SK-MEL-5 (cell line): Measurements from ENCODE around the gene CASP2. TPM values are rescaled to one million over a fixed set of nuclear protein-coding genes. Genes with fewer than 3 reads are reported as not detected.
"Not testable (repeated sequence)": the region's sequence is repeated elsewhere in the genome, so short reads cannot be mapped to it uniquely, and the experiment has no call there.

Experiments used
- DNase-seq: peaks from one replicate; pipeline ENCODE4 v3.0.0-alpha.2; 2016; ENCODE audit warnings: low read depth, low spot score
- in situ Hi-C: cut with HindIII; loops from 2 replicates; pipeline ENCODE4 v1.10.0; 2016; ENCODE audit warnings: low sequenced_read_pairs, high pct_unique_total_duplicates, low pct_unique_long_range_greater_than_20kb
- total RNA-seq: library from RNA; depleted of rRNA; stranded (reverse); fragments of >200 nt; shearing (Covaris generic); gene quantifications from 2 replicates; pipeline ENCODE4 v1.2.3, GENCODE V29; 2014

Gene CASP2
- total RNA-seq, 1 experiment from 2014 or later: 11.8 TPM

- in situ Hi-C loops: no loop called here
- DNase-seq: no peak
These were observed 29.3 kb upstream of the CASP2 start for GRCh38 chr7:143258831-143259230.

- DNase-seq: no peak
- in situ Hi-C loops: no loop called here
These were observed 28.4 kb upstream of the CASP2 start for GRCh38 chr7:143259765-143260164.

DNA sequence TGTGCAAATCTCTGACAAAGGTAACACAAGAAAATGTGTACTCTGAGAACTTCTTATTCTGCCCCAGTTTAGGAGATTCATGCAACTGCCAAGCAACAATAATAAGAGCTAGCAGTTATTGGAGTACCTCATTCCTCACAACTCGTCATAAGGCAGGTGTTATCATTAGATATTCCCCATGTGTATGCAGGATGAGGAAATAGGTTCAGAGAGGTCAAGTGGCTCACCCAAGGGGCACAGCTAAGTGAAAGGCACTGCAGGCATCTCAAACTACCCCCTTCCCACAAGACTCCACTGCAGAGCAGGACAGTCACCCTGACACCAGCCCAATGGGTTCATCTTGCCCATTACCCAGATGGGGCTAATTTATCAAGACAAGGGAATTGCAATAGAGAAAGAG, 26.2 kb upstream of the CASP2 start:
- in situ Hi-C loops: no loop called here
- no peak for DNase-seq

- in situ Hi-C loops: no loop called here
- peak; percentile 82 for DNase-seq
These were observed 24.6 kb upstream of the CASP2 start, which contains the start of gene GSTK1 for GRCh38 chr7:143263266-143264195. Gene GSTK1, plus strand, starts transcription at chr7:143263441. Its CDS starts 73 bp downstream, at chr7:143263514.

GRCh38 chr7:143264196-143264568, 24.0 kb upstream of the CASP2 start:
- in situ Hi-C loops, DNase-seq: not testable (repeated sequence)

DNA sequence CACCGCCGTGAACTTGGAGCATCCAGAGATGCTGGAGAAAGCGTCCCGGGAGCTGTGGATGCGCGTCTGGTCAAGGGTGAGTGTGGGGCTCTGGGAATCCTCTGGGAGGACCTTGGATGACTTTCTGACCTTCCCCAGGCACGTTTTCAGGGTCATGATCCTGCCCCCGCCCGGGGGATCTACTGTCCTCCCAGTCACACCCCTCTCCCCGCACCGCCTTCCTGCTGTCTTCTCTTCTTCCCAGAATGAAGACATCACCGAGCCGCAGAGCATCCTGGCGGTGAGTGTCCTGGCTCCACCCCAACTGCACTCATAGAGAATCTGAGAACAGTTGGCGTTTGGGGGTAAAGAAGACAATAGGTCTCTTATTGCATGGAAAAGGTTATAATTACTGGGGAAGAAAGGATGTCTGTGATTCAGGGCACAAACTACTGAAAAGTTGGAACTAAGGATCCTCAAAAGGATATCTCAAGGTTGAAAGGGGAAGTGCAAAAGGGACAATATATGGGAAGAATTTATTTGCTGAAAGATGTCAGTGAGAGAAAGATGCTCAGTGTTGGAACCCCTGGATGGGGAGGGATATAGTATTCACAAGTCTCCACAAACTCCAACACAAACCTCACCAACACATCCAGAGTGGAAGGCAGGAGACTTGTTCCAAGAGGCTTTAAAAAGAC, 23.0 kb upstream of the CASP2 start:
- in situ Hi-C loops: no loop called here
- peak; percentile 65 for DNase-seq

DNA sequence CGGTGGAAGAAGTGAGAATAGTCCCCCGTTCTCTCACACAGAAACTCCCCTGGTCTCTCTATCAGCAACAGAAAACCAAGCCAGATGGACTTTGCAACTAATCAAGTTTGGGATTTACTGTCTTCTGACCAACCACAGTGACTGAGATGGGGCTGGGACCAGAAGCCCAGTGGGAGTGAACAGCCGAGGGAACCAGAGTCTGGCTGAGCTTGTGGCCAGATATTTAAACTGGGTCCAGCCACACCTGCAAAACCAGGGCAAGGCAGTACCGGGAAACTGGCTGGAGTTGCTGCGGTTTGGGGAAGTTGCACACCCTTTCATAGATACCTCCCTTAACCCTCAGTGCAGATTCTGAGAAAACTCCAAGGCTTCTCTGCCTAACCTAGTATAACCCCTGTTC, 18.9 kb upstream of the CASP2 start:
- in situ Hi-C loops: no loop called here

GRCh38 chr7:143271240-143271639, 16.9 kb upstream of the CASP2 start:
- in situ Hi-C loops: no loop called here
- no peak for DNase-seq

More for the DNA sequence above, 18.9 kb upstream of the CASP2 start:
- DNase-seq: no peak

GRCh38 chr7:143272871-143273270, 15.3 kb upstream of the CASP2 start:
- in situ Hi-C loops: no loop called here
- no peak for DNase-seq

DNA sequence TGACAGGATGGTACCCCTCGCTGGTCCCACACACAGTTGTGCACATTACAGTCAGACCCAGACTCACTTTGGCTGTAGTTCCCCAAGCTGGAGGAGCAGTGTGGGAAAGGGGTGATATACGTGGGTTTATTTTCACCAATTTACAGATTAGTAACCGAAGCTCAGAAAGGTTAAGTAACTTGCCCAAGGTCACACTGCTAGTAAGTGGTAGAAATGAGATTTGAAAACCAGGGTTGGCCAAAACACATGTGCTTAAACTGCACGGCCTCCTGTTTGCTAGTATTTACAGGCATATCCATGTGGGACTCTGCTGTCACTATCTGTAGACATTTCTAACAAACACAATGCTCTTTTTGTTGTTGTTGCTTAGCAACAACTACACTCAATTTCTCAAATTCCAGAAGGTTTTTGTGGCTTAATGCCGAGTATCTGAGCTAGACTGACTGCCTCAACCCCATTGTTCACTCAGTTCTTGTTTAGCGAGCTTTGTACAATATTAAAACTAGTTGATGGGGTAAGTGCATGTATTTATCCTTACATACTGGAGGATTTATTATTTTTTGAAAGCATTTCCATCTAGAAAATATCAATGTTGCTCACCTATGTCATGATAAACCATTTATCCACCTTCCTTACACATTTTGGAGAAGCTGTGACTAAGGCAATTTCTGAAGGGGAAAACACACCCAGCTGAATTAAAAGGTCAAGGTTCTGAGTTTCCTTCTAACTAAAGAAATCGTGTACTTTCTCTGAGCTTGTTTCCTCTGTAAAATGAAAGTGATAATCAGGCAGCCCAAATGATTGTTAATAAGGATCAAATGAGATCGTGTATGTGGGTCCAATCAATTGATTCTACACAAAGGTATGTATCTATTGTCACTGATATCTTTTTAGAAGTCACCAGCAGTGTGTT, 8.7 kb upstream of the CASP2 start:
- DNase-seq: peak; percentile 95
- in situ Hi-C loops: no loop called here

- in situ Hi-C loops: no loop called here
- DNase-seq: no peak
These were observed 8.0 kb upstream of the CASP2 start for GRCh38 chr7:143280160-143280559.

DNA sequence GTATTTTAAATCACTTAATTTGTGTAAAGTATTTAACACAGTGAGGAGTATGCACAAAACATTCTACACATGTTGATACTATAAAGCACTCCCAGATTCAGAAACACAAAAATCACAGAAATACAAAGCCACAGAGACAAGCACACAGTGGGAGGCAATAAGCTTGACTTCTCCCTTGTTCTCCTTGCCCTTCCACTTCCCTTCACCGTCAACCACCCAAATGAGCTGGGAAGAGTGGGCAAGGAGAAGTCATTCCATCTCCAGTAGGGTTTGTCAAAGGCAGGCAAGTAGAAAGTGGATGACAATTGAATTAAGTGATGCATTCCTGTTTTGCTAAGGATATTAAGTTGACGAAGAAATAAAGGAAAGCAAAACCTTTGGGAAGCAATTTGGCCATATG, 7.6 kb upstream of the CASP2 start:
- in situ Hi-C loops: no loop called here
- no peak for DNase-seq

DNA sequence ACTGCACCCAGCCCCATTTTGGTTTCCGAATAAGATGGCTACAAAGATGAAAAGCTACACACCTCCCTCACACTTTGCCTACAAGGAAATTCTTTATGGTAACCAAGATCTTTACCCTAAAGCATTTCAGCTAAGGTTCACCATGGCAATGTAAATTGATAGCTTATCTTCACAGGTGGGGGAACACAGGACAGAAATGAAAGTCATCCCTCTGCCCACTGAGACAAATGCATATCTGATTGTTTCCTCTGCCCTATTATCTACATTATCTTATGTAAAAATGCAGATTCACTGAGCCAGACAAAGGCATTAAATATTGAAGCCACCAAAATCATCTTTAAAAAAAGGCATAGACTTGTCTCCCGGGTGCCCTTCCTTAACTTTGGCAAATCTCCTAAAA, 6.6 kb upstream of the CASP2 start:
- in situ Hi-C loops: no loop called here
- DNase-seq: no peak

DNA sequence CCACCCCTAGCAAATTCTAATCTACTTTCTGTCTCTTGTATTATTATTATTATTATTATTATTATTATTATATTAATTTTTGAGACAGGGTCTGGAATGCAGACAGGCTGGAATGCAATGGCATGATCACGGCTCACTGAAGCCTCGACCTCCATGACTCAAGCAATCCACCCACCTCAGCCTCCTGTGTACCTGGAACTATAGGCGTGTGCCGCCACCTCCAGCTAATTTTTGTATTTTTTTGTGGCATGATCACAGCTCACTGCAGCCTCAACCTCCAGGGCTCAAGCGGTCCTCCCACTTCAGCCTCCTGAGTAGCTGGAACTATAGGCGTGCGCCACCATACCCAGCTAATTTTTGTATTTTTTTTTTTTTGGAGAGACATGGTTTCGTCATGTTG, 6.0 kb upstream of the CASP2 start:
- in situ Hi-C loops: no loop called here
- no peak for DNase-seq

DNA sequence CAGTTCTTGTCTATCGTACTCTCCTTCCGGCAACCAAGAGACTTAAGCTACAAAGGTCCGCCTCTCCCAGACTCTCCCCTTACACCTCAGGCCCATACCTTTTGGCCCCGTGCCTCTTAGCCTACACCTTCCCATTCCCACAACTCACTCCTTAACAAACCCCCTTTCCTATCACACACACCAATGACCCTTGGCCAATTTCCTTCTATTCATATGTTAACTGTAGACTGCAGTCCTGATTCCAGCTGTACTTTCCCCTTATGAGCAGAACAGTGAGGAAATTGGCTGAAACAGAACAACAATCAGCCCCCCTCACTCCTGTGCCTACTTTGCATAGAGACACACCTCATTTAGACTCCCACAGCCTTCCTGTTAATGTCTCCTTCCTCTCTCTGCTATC, 4.8 kb upstream of the CASP2 start:
- DNase-seq: no peak
- in situ Hi-C loops: no loop called here

DNA sequence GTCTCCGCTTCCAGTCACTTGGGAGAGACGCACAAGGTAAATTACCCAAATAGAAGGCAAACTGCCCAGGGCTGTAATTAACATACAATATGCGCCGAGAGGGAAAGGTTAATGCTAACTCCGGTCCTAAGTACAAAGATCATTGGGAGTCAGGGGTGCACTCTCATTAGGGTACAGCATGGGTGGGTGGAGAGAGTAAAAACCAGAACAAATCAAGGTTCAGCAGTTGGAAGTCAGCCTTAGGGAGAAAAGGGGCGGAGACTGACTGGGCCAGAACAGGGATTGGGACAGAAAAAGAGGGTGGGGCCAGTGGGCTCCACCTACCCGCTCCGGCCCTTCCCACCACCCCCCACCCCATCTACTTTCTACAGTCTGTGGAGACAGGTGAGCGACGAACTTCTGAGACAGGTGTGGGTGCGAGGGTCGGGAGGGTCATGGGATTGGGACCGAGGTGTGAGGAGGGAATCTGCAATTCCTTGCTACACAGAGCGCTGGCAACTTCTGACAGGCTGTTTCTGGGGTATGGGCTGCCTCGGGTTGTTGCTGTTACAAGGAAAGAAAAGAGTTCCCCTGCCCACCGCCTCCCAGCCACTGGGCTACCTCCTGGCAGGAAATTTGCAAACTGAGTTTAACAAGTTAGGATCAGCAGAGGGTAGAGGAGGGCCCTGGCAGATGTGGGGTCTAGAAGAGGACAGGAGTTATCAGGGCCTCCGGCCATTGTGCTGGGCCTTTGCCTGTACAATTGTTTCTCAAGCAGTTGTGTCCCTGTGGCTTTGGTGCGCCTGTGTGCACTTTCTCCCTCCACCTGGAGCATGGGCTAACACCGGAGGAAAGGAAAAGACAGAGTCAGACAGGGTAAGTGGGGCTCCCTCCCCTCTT, 3.3 kb upstream of the CASP2 start, which contains the start of gene TMEM139:
Gene TMEM139 (plus strand): TSS at position 368 of the 879 bp plus-strand sequence. CDS start 1,000 bp downstream, outside the sequence.
- DNase-seq: peak; percentile 39
- in situ Hi-C loops: no loop called here

DNA sequence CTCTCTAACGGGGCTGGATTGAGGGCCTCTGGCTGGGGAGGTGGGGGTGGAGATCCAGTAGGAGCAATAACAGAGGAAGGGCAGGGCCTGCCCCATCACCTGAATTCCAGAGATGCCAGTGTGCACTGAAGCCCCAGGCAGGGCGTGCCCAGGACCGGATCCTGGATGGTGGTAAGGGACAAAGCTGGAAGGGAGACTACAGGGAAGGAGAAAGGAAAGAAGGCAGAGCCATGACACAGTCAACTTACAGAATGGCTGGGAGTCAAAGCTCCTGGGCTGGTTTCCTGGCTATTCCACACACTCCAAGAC, 2.7 kb upstream of the CASP2 start:
- DNase-seq: no peak
- in situ Hi-C loops: no loop called here
